GM23338 (cell line): ENCODE data around the gene CCDC38. TPM values are rescaled to one million over a fixed set of nuclear protein-coding genes. Genes with fewer than 3 reads are reported as not detected.

Experiments used
- ATAC-seq: fragments of 200-7000 bp; cut with Tn5 transposase; 3 replicates; pipeline ENCODE4 v1.9.1; 2020
- DNase-seq: peaks from one replicate; pipeline ENCODE4 v3.0.0-alpha.2; 2015; ENCODE audit warnings: low spot score
- H2AFZ ChIP-seq: fragments of 200-600 bp; sonication (generic); 2 replicates; pipeline ENCODE4 v1.8.0; 2016; ENCODE audit warnings: antibody characterized with exemption, mild to moderate bottlenecking, moderate library complexity
- H3F3A ChIP-seq: fragments of 200-600 bp; sonication (generic); replicated peaks from 2 replicates; pipeline ENCODE4 v1.8.0; 2017; ENCODE audit warnings: antibody characterized with exemption, mixed run types, low read depth
- H3K27ac ChIP-seq: fragments of 200-600 bp; sonication (generic); 2 replicates; pipeline ENCODE4 v1.6.1; 2016; ENCODE audit warnings: low read depth
- H3K27me3 ChIP-seq: fragments of 200-600 bp; sonication (generic); 2 replicates; pipeline ENCODE4 v1.8.0; 2016; ENCODE audit warnings: mild to moderate bottlenecking, mixed run types, moderate library complexity; ENCODE audit not compliant: insufficient read depth
- H3K36me3 ChIP-seq: fragments of 200-600 bp; sonication (generic); 2 replicates; pipeline ENCODE4 v1.8.0; 2016; ENCODE audit warnings: mild to moderate bottlenecking; ENCODE audit not compliant: insufficient read depth
- H3K4me1 ChIP-seq: fragments of 200-600 bp; sonication (generic); 2 replicates; pipeline ENCODE4 v1.8.0; 2016; ENCODE audit warnings: mild to moderate bottlenecking, moderate library complexity; ENCODE audit not compliant: insufficient read depth
- H3K4me2 ChIP-seq: fragments of 200-600 bp; sonication (generic); 2 replicates; pipeline ENCODE4 v1.7.1; 2017; ENCODE audit warnings: mixed run types
- H3K4me3 ChIP-seq: fragments of 200-600 bp; sonication (generic); 2 replicates; pipeline ENCODE4 v1.6.1; 2016; ENCODE audit warnings: mixed run types
- H3K79me2 ChIP-seq: fragments of 200-600 bp; sonication (generic); replicated peaks from 2 replicates; pipeline ENCODE4 v1.8.0; 2017; ENCODE audit warnings: mild to moderate bottlenecking; ENCODE audit not compliant: insufficient read depth
- H3K9me2 ChIP-seq: fragments of 200-600 bp; sonication (generic); 2 replicates; pipeline ENCODE4 v1.8.0; 2017; ENCODE audit not compliant: insufficient read depth
- H4K20me1 ChIP-seq: fragments of 200-600 bp; sonication (generic); replicated peaks from 2 replicates; pipeline ENCODE4 v1.8.0; 2017; ENCODE audit warnings: mild to moderate bottlenecking; ENCODE audit not compliant: insufficient read depth
- H3K27ac Mint-ChIP-seq: 2 replicates; pipeline ENCODE4 v1.8.0; 2020; ENCODE audit warnings: inconsistent platforms, mild to moderate bottlenecking, moderate library complexity, mixed read lengths
- H3K27me3 Mint-ChIP-seq: 3 replicates; pipeline ENCODE4 v1.8.0; 2022; ENCODE audit warnings: low read depth, mild to moderate bottlenecking, moderate library complexity, mixed read lengths, inconsistent platforms; ENCODE audit not compliant: insufficient read depth, poor library complexity
- H3K36me3 Mint-ChIP-seq: 3 replicates; pipeline ENCODE4 v1.8.0; 2021; ENCODE audit warnings: low read depth, mild to moderate bottlenecking, inconsistent platforms, moderate library complexity, mixed read lengths
- H3K4me1 Mint-ChIP-seq: 3 replicates; pipeline ENCODE4 v1.8.0; 2020; ENCODE audit warnings: mild to moderate bottlenecking, inconsistent platforms, mixed read lengths
- H3K4me3 Mint-ChIP-seq: 3 replicates; pipeline ENCODE4 v1.8.0; 2021; ENCODE audit warnings: moderate library complexity, mild to moderate bottlenecking, inconsistent platforms, mixed read lengths
- H3K9me3 Mint-ChIP-seq: 3 replicates; pipeline ENCODE4 v1.8.0; 2020; ENCODE audit warnings: moderate library complexity, mild to moderate bottlenecking, inconsistent platforms, mixed read lengths
- CTCF ChIP-seq, 2 experiments: fragments of 200-600 bp in 1 of 2; sonication (generic) in 1 of 2; conservative IDR thresholded peaks; 2 replicates each; pipeline versions ENCODE4 v1.5.1 to v1.6.1; 2016 to 2017; ENCODE audit warnings: antibody characterized with exemption in 2 of 2, low read depth in 2 of 2, mild to moderate bottlenecking in 2 of 2, moderate library complexity in 1 of 2
- ETS1 ChIP-seq: IDR thresholded peaks from 2 replicates; pipeline ENCODE4 v1.6.1; 2016; ENCODE audit warnings: antibody characterized with exemption
- REST ChIP-seq: IDR thresholded peaks from one replicate; pipeline ENCODE4 v1.6.1; 2018; ENCODE audit warnings: antibody characterized with exemption; ENCODE audit not compliant: unreplicated experiment
- STAT1 ChIP-seq: IDR thresholded peaks from one replicate; pipeline ENCODE4 v1.6.1; 2016; ENCODE audit warnings: antibody characterized with exemption; ENCODE audit not compliant: unreplicated experiment
- ZNF114 ChIP-seq: fragments of 250-450 bp; sonication (Bioruptor Pico); IDR thresholded peaks from 2 replicates; pipeline ENCODE4 v1.5.0; 2020; ENCODE audit warnings: mild to moderate bottlenecking, moderate library complexity
- ZNF462 ChIP-seq: fragments of 250-450 bp; sonication (Bioruptor Pico); IDR thresholded peaks from 2 replicates; pipeline ENCODE4 v1.5.0; 2020; ENCODE audit warnings: mild to moderate bottlenecking, moderate library complexity
- polyA plus RNA-seq: library from polyadenylated mRNA; unstranded; fragments of >200 nt; fragmentation: Nextera tagmentation; extraction: Ambion mirVana; gene quantifications from 2 replicates; pipeline ENCODE4 v1.2.1, GENCODE V29; 2016
- total RNA-seq: library from RNA; depleted of rRNA; stranded (reverse); fragments of >200 nt; shearing (Covaris generic); gene quantifications from 2 replicates; pipeline ENCODE4 v1.2.3, GENCODE V29; 2014

CCDC38 gene
- total and polyA plus RNA-seq, 2 experiments from 2014 or later: not detected

- H3K27me3 ChIP-seq: no peaks in the 10 kb centered on the region
- no peak overlapping the region for H2AFZ ChIP-seq
- H4K20me1 ChIP-seq: no peaks in the 10 kb centered on the region
- Mint-ChIP-seq H3K4me1 (no peaks in the 10 kb centered on the region; the same call in 2 of the 3 replicates), H3K27ac (no peak overlapping the region), H3K4me3 (no peak overlapping the region), H3K27me3 (peaks cover 2% of the 10 kb centered on the region), H3K36me3 (no peaks in the 10 kb centered on the region), H3K9me3 (no peaks in the 10 kb centered on the region)
- H3K27ac ChIP-seq: no peak overlapping the region
- no peaks in the 10 kb centered on the region for H3K36me3 ChIP-seq
- no peaks in the 10 kb centered on the region for H3F3A ChIP-seq
- H3K4me2 ChIP-seq: no peak overlapping the region
- H3K9me2 ChIP-seq: no peaks in the 10 kb centered on the region
- DNase-seq (peak; percentile 38), ATAC-seq (peak; percentile 52)
- no peaks in the 10 kb centered on the region for H3K4me1 ChIP-seq
- H3K4me3 ChIP-seq: no peak overlapping the region
- TF ChIP-seq ETS1 (no peak), STAT1 (no peak), CTCF (conservative IDR thresholded peaks at IDR 0.05; ENCODE audit: low read depth in 2 of 2) (peak; percentile 40 to 51)
- no peaks in the 10 kb centered on the region for H3K79me2 ChIP-seq
Observed at GRCh38 chr12:95963096-95963495, 20.7 kb upstream of the CCDC38 start.

- H3K9me3 Mint-ChIP-seq: no peaks in the 10 kb centered on the region
- no peaks in the 10 kb centered on the region for H3K4me1 ChIP-seq
- H3F3A ChIP-seq: no peaks in the 10 kb centered on the region
- no peaks in the 10 kb centered on the region; the same call in 1 of the 3 replicates for H3K4me1 Mint-ChIP-seq
- H3K4me3 ChIP-seq: no peak overlapping the region
- no peaks in the 10 kb centered on the region for H3K36me3 Mint-ChIP-seq
- H3K27me3 Mint-ChIP-seq: peaks cover 2% of the 10 kb centered on the region
- no peak overlapping the region for H3K27ac Mint-ChIP-seq
- H4K20me1 ChIP-seq: no peaks in the 10 kb centered on the region
- no peak overlapping the region for H3K4me3 Mint-ChIP-seq
- no peaks in the 10 kb centered on the region for H3K36me3 ChIP-seq
- no peak overlapping the region for H3K4me2 ChIP-seq
- peak; percentile 41; the same call in 2 of the 3 replicates for ATAC-seq
- H2AFZ ChIP-seq: no peak overlapping the region
- H3K27me3 ChIP-seq: no peaks in the 10 kb centered on the region
- no peaks in the 10 kb centered on the region for H3K9me2 ChIP-seq
- H3K79me2 ChIP-seq: no peaks in the 10 kb centered on the region
- peak; percentile 37 for DNase-seq
- no peak overlapping the region for H3K27ac ChIP-seq
- no peak for TF ChIP-seq ZNF462
- TF ChIP-seq CTCF (conservative IDR thresholded peaks at IDR 0.05; ENCODE audit: low read depth in 2 of 2): no peak
- TF ChIP-seq REST: no peak
- TF ChIP-seq ZNF114 (CRISPR knock-in tag): no peak
Observed at GRCh38 chr12:95962222-95962621, 19.8 kb upstream of the CCDC38 start.
